ENCODE data around the gene STUM. TPM values are rescaled to one million over a fixed set of nuclear protein-coding genes. Genes with fewer than 3 reads are reported as not detected.

The STUM gene
- total and polyA plus RNA-seq, 2 experiments from 2014 or later = 0.23 to 1.3 TPM

DNA sequence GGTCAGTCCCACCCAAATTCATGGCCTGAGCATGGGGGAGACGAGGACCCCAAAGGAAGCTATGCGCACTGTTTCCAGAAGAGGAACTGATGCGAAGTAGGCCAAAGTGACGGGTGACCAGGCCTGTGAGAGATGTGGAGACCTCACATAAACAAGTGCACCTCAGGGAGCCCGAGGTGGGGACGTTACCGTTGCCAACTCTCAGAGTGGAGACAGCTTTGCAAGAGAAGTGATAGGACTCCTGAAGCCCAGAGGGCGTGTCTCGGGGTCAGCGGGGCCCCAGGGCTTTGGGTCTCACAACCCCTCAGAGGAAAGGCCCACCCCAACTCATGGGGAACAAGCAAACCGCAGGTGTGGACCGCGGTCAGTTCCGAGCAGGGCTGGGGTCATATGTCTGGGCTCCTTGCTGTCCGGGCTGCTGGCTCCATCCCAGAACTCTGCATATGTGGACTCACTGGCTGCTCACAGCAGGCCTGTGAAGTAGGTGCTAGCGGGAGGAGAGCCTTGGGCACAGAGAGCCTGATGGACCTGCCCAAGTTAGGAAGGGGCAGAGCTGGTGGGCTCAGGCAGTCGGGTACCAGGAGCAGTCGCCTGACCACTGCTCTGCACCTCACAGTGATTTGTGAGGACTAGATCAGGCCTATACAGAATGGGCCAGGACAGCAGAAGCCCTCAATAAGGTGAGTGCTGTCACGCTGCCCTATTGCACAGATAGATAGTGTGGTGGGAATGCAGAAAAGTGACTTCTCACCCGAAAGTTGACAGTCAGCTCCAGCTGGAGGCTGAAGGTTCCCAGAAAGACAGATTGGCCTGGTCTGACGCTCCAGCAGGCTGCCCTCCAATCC, 26.2 kb downstream of the STUM start:
- H3K4me3 Mint-ChIP-seq = no peak overlapping the region
- ATAC-seq (no peak), DNase-seq (ENCODE audit: low spot score) (no peak)
- H3K4me3 ChIP-seq = no peak overlapping the region
- H3K9me2 ChIP-seq (ENCODE audit: insufficient read depth) = no peaks in the 10 kb centered on the region
- no peak overlapping the region for H3K4me2 ChIP-seq
- H3K9me3 Mint-ChIP-seq = no peaks in the 10 kb centered on the region
- H3K36me3 ChIP-seq (ENCODE audit: insufficient read depth) = no peaks in the 10 kb centered on the region
- no peak overlapping the region for H3K27ac Mint-ChIP-seq
- no peaks in the 10 kb centered on the region for H3F3A ChIP-seq (replicated peaks; ENCODE audit: low read depth)
- TF ChIP-seq, protein P1, sequence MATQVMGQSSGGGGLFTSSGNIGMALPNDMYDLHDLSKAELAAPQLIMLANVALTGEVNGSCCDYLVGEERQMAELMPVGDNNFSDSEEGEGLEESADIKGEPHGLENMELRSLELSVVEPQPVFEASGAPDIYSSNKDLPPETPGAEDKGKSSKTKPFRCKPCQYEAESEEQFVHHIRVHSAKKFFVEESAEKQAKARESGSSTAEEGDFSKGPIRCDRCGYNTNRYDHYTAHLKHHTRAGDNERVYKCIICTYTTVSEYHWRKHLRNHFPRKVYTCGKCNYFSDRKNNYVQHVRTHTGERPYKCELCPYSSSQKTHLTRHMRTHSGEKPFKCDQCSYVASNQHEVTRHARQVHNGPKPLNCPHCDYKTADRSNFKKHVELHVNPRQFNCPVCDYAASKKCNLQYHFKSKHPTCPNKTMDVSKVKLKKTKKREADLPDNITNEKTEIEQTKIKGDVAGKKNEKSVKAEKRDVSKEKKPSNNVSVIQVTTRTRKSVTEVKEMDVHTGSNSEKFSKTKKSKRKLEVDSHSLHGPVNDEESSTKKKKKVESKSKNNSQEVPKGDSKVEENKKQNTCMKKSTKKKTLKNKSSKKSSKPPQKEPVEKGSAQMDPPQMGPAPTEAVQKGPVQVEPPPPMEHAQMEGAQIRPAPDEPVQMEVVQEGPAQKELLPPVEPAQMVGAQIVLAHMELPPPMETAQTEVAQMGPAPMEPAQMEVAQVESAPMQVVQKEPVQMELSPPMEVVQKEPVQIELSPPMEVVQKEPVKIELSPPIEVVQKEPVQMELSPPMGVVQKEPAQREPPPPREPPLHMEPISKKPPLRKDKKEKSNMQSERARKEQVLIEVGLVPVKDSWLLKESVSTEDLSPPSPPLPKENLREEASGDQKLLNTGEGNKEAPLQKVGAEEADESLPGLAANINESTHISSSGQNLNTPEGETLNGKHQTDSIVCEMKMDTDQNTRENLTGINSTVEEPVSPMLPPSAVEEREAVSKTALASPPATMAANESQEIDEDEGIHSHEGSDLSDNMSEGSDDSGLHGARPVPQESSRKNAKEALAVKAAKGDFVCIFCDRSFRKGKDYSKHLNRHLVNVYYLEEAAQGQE (IDR thresholded peaks at IDR 0.05; ENCODE audit: unreplicated experiment) = no peak
- no peak for TF ChIP-seq POLR2AphosphoS5 (IDR thresholded peaks at IDR 0.05; ENCODE audit: low read depth)
- TF ChIP-seq STAT1 (IDR thresholded peaks at IDR 0.05; ENCODE audit: unreplicated experiment) = no peak
- TF ChIP-seq, protein P2, sequence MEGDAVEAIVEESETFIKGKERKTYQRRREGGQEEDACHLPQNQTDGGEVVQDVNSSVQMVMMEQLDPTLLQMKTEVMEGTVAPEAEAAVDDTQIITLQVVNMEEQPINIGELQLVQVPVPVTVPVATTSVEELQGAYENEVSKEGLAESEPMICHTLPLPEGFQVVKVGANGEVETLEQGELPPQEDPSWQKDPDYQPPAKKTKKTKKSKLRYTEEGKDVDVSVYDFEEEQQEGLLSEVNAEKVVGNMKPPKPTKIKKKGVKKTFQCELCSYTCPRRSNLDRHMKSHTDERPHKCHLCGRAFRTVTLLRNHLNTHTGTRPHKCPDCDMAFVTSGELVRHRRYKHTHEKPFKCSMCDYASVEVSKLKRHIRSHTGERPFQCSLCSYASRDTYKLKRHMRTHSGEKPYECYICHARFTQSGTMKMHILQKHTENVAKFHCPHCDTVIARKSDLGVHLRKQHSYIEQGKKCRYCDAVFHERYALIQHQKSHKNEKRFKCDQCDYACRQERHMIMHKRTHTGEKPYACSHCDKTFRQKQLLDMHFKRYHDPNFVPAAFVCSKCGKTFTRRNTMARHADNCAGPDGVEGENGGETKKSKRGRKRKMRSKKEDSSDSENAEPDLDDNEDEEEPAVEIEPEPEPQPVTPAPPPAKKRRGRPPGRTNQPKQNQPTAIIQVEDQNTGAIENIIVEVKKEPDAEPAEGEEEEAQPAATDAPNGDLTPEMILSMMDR (conservative IDR thresholded peaks at IDR 0.05; ENCODE audit: low read depth in 2 of 2) = no peak
- no peak for TF ChIP-seq CREB1 (CRISPR knock-in tag; IDR thresholded peaks at IDR 0.05; ENCODE audit: low read depth)
- no peak for TF ChIP-seq NANOG (IDR thresholded peaks at IDR 0.05; ENCODE audit: borderline replicate concordance)
- no peak for TF ChIP-seq EZH2phosphoT487 (IDR thresholded peaks at IDR 0.05; ENCODE audit: unreplicated experiment)
- no peak for TF ChIP-seq JUNB (IDR thresholded peaks at IDR 0.05; ENCODE audit: unreplicated experiment)
- TF ChIP-seq ZNF331 (CRISPR knock-in tag; IDR thresholded peaks at IDR 0.05; ENCODE audit: low read depth) = no peak
- TF ChIP-seq, protein P3, sequence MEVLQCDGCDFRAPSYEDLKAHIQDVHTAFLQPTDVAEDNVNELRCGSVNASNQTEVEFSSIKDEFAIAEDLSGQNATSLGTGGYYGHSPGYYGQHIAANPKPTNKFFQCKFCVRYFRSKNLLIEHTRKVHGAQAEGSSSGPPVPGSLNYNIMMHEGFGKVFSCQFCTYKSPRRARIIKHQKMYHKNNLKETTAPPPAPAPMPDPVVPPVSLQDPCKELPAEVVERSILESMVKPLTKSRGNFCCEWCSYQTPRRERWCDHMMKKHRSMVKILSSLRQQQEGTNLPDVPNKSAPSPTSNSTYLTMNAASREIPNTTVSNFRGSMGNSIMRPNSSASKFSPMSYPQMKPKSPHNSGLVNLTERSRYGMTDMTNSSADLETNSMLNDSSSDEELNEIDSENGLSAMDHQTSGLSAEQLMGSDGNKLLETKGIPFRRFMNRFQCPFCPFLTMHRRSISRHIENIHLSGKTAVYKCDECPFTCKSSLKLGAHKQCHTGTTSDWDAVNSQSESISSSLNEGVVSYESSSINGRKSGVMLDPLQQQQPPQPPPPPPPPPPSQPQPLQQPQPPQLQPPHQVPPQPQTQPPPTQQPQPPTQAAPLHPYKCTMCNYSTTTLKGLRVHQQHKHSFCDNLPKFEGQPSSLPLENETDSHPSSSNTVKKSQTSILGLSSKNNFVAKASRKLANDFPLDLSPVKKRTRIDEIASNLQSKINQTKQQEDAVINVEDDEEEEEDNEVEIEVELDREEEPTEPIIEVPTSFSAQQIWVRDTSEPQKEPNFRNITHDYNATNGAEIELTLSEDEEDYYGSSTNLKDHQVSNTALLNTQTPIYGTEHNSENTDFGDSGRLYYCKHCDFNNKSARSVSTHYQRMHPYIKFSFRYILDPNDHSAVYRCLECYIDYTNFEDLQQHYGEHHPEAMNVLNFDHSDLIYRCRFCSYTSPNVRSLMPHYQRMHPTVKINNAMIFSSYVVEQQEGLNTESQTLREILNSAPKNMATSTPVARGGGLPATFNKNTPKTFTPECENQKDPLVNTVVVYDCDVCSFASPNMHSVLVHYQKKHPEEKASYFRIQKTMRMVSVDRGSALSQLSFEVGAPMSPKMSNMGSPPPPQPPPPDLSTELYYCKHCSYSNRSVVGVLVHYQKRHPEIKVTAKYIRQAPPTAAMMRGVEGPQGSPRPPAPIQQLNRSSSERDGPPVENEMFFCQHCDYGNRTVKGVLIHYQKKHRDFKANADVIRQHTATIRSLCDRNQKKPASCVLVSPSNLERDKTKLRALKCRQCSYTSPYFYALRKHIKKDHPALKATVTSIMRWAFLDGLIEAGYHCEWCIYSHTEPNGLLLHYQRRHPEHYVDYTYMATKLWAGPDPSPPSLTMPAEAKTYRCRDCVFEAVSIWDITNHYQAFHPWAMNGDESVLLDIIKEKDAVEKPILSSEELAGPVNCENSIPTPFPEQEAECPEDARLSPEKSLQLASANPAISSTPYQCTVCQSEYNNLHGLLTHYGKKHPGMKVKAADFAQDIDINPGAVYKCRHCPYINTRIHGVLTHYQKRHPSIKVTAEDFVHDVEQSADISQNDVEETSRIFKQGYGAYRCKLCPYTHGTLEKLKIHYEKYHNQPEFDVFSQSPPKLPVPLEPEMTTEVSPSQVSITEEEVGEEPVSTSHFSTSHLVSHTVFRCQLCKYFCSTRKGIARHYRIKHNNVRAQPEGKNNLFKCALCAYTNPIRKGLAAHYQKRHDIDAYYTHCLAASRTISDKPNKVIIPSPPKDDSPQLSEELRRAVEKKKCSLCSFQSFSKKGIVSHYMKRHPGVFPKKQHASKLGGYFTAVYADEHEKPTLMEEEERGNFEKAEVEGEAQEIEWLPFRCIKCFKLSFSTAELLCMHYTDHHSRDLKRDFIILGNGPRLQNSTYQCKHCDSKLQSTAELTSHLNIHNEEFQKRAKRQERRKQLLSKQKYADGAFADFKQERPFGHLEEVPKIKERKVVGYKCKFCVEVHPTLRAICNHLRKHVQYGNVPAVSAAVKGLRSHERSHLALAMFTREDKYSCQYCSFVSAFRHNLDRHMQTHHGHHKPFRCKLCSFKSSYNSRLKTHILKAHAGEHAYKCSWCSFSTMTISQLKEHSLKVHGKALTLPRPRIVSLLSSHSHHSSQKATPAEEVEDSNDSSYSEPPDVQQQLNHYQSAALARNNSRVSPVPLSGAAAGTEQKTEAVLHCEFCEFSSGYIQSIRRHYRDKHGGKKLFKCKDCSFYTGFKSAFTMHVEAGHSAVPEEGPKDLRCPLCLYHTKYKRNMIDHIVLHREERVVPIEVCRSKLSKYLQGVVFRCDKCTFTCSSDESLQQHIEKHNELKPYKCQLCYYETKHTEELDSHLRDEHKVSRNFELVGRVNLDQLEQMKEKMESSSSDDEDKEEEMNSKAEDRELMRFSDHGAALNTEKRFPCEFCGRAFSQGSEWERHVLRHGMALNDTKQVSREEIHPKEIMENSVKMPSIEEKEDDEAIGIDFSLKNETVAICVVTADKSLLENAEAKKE (CRISPR knock-in tag; IDR thresholded peaks at IDR 0.05) = no peak
- TF ChIP-seq, protein P4, sequence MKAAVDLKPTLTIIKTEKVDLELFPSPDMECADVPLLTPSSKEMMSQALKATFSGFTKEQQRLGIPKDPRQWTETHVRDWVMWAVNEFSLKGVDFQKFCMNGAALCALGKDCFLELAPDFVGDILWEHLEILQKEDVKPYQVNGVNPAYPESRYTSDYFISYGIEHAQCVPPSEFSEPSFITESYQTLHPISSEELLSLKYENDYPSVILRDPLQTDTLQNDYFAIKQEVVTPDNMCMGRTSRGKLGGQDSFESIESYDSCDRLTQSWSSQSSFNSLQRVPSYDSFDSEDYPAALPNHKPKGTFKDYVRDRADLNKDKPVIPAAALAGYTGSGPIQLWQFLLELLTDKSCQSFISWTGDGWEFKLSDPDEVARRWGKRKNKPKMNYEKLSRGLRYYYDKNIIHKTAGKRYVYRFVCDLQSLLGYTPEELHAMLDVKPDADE (IDR thresholded peaks at IDR 0.05) = no peak
- no peak for TF ChIP-seq EZH2 (IDR thresholded peaks at IDR 0.05; ENCODE audit: low read depth, unreplicated experiment)
- TF ChIP-seq ZNF114 (CRISPR knock-in tag; IDR thresholded peaks at IDR 0.05) = no peak
- H3K36me3 Mint-ChIP-seq (ENCODE audit: low read depth) = no peaks in the 10 kb centered on the region
- H3K27ac ChIP-seq (ENCODE audit: low read depth) = no peak overlapping the region
- peaks cover 4% of the 10 kb centered on the region for H3K27me3 Mint-ChIP-seq (ENCODE audit: insufficient read depth, low read depth, poor library complexity)
- no peaks in the 10 kb centered on the region for H3K79me2 ChIP-seq (replicated peaks; ENCODE audit: insufficient read depth)
- no peaks in the 10 kb centered on the region for H4K20me1 ChIP-seq (replicated peaks; ENCODE audit: insufficient read depth)
- H3K27me3 ChIP-seq (ENCODE audit: insufficient read depth) = no peaks in the 10 kb centered on the region
- peaks cover 15% of the 10 kb centered on the region for H3K4me1 Mint-ChIP-seq
- H2AFZ ChIP-seq = no peak overlapping the region
- H3K4me1 ChIP-seq (ENCODE audit: insufficient read depth) = no peaks in the 10 kb centered on the region
